NAMALWA (cell line): Measurements from ENCODE around the gene TBC1D10A.

Experiments
- DNase-seq: peaks from one replicate; pipeline ENCODE4 v3.0.0-alpha.2; 2015; ENCODE audit warnings: low spot score

TBC1D10A gene

DNA sequence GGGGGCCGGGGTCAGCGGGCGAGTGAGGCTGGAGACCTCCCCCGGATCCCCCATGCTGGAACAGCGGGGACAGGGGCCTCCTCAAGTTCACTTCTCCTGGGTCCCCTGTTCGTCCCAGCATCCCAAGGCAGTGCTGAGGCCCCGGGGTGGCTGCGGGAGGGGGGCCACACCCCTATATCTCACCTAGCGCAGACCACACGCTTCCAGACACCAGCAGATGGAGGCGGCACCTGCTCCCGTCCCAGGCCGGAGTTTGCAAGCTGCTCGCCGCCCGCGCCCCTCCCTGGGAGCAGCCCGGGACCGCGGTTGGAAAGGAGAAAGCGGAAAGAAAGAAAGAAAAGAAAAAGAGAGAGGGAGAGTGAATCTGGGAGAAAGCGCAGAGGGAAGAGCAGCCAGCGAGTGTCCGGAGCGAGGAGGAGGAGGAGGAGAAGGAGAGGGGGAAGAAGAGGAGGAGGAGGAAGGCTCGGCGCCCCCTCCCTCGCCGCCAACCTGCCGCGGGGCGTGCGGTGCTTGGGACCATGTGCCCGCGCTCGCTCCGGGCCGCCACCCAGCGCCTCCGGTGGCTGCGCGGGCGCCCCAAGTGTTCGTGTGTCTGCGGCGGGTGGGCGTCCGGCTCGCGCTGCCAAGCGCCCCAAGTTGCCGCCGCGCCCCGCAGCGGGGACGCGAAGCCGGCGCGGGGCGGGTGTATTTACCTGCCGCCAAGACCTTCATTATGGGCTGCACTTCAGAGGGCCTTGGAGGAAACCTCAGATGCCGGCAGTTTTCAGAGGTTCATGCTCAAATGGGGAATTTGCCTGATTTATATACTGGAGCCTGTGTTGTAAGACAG is 80.5 kb downstream of the TBC1D10A start, which contains the start of gene LIF:
TSS of gene LIF (minus strand) at position 775 of the 829 bp plus-strand sequence. CDS start at position 711, 64 bp downstream.
- DNase-seq, result no peak

DNA sequence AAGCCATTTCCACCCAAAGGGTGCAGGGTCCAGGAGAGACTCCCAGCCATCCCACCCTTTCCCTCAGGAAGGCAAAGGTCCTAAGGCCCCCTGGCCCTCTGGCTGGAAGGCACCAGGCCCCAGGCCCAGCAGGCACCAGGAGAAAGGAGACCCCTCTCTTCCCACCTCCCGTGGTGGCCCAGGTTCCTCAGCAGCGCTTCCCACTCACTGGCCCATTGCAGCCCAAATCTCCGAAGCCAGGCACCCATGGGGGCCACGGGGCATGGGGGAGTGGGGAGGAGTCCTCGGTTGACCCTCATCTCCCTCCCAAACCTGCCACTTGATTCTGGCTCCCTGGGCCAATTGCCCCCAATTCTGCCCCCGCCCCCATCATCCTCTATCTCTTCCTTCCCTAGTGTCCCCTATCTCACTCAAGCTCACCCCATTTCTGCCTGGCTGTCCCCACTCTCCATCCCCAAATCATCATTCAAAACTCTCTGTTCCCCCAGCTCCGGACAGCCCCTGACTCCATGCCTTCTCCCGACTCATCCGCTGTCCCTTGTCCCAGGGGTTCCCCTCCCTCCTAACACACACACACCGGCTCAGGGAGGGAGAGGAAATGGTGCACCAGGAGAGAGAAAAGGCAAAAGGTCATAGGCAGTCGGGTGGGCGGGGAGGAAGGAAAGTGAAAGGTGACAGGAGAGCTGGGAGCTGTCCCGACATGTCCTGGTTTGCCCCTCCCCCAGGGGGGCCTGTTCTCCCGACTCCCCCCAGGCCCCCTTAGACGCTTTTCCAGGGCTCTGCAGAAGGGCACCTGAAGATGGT is 81.4 kb downstream of the TBC1D10A start:
- no peak for DNase-seq

DNA sequence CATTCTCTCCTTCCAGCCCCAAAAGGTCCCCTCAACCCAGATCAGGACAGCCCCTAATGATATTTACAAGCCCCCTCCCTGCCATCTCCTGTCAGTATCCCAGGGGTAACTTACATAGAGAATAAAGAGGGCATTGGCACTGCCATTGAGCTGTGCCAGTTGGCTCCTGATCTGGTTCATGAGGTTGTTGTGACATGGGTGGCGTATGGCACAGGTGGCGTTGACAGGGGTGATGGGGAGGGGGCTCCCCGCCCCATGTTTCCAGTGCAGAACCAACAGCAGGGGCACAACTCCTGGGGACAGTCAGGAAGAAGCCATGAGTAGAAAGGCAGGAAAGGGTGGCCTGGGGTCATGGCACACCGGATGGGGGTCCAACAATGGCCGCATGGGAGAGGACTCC is 82.1 kb downstream of the TBC1D10A start:
- no peak for DNase-seq

DNA sequence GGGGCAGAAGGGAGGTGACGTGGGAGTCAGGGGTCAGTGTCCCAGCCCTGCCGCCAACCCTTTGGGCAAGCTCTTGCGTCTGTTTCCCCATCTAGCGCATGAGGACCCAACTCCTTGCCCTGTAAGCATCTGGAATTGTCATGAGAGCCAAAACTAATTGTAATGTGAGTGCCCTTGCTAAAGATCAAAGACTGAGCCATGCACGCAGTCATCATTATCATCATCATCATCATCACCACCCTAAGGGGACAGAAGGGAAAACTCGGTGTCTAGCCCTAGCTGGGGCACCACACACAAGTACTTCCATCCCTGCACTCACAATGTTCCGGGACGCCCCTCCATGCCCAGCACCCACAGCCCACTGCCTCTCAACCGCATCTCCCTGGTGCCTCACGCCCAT is 82.7 kb downstream of the TBC1D10A start:
- no peak for DNase-seq

DNA sequence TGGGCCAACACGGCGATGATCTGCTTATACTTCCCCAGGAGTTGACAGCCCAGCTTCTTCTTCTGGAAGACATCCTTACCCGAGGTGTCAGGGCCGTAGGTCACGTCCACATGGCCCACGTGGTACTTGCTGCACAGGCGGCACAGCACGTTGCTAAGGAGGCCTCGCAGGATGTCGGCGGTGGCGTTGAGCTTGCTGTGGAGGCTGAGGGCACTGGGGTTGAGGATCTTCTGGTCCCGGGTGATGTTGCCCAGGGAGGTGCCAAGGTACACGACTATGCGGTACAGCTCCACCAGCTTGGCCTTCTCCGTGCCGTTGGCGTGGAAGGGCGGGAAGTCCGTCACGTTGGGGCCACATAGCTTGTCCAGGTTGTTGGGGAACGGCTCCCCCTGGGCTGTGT is 83.1 kb downstream of the TBC1D10A start:
- DNase-seq, result no peak
